H9 (cell line): ENCODE measurements around the gene DTNBP1. TPM values are rescaled to one million over a fixed set of nuclear protein-coding genes. Genes with fewer than 3 reads are reported as not detected.

Experiments
- DNase-seq: peaks from one replicate; pipeline ENCODE4 v3.0.0-alpha.2; 2017
- H2AFZ ChIP-seq: one replicate; pipeline ENCODE4 v1.6.1; 2013; ENCODE audit warnings: mild to moderate bottlenecking, low read length, control low read depth, moderate library complexity
- H2AK5ac ChIP-seq: 2 replicates; pipeline ENCODE4 v1.6.1; 2013; ENCODE audit warnings: low read length, control low read depth, mixed read lengths; ENCODE audit not compliant: insufficient read length
- H2BK120ac ChIP-seq: one replicate; pipeline ENCODE4 v1.6.1; 2013; ENCODE audit warnings: low read depth, mild to moderate bottlenecking, low read length, control low read depth, inconsistent platforms; ENCODE audit not compliant: poor library complexity, severe bottlenecking
- H2BK12ac ChIP-seq: 2 replicates; pipeline ENCODE4 v1.6.1; 2013; ENCODE audit warnings: low read length, control low read depth, mixed read lengths, low read depth; ENCODE audit not compliant: insufficient read length
- H2BK15ac ChIP-seq: 2 replicates; pipeline ENCODE4 v1.6.1; 2013; ENCODE audit warnings: low read depth, low read length, control low read depth
- H2BK20ac ChIP-seq: one replicate; pipeline ENCODE4 v1.6.1; 2013; ENCODE audit warnings: low read depth, mild to moderate bottlenecking, low read length, control low read depth, inconsistent platforms; ENCODE audit not compliant: poor library complexity, severe bottlenecking
- H2BK5ac ChIP-seq: 2 replicates; pipeline ENCODE4 v1.6.1; 2013; ENCODE audit warnings: low read length, control low read depth, mixed read lengths; ENCODE audit not compliant: insufficient read length
- H3K14ac ChIP-seq: 2 replicates; pipeline ENCODE4 v1.6.1; 2013; ENCODE audit warnings: low read length, control low read depth; ENCODE audit not compliant: insufficient read depth
- H3K18ac ChIP-seq: 2 replicates; pipeline ENCODE4 v1.6.1; 2013; ENCODE audit warnings: low read depth, mild to moderate bottlenecking, mixed read lengths, low read length, control low read depth; ENCODE audit not compliant: insufficient read length
- H3K23ac ChIP-seq: 2 replicates; pipeline ENCODE4 v1.6.1; 2013; ENCODE audit warnings: low read length, control low read depth, mixed read lengths, low read depth; ENCODE audit not compliant: insufficient read length
- H3K23me2 ChIP-seq: 2 replicates; pipeline ENCODE4 v1.6.1; 2013; ENCODE audit warnings: low read depth, mild to moderate bottlenecking, mixed read lengths, low read length, control low read depth; ENCODE audit not compliant: insufficient read length, poor library complexity, severe bottlenecking
- H3K27ac ChIP-seq: 2 replicates; pipeline ENCODE4 v1.5.1; 2013; ENCODE audit warnings: low read length, control low read depth, mixed read lengths, low read depth; ENCODE audit not compliant: insufficient read length
- H3K27me3 ChIP-seq: 2 replicates; pipeline ENCODE4 v1.6.1; 2013; ENCODE audit warnings: low read length, control low read depth, inconsistent platforms; ENCODE audit not compliant: insufficient read depth
- H3K4ac ChIP-seq: 2 replicates; pipeline ENCODE4 v1.6.1; 2013; ENCODE audit warnings: low read depth, mild to moderate bottlenecking, control low read depth, inconsistent platforms, low read length, moderate library complexity
- H3K4me1 ChIP-seq: 2 replicates; pipeline ENCODE4 v1.6.1; 2013; ENCODE audit warnings: low read length, control low read depth, inconsistent platforms; ENCODE audit not compliant: insufficient read depth
- H3K4me2 ChIP-seq: 2 replicates; pipeline ENCODE4 v1.6.1; 2013; ENCODE audit warnings: low read length, control low read depth, mixed read lengths; ENCODE audit not compliant: insufficient read length, insufficient read depth
- H3K56ac ChIP-seq: 2 replicates; pipeline ENCODE4 v1.6.1; 2013; ENCODE audit warnings: low read depth, mild to moderate bottlenecking, mixed read lengths, low read length, control low read depth; ENCODE audit not compliant: insufficient read length
- H3K79me1 ChIP-seq: 2 replicates; pipeline ENCODE4 v1.6.1; 2013; ENCODE audit warnings: low read depth, mild to moderate bottlenecking, moderate library complexity, low read length, control low read depth, inconsistent platforms; ENCODE audit not compliant: insufficient read depth, poor library complexity, severe bottlenecking
- H3K79me2 ChIP-seq: 2 replicates; pipeline ENCODE4 v1.6.1; 2013; ENCODE audit warnings: low read length, control low read depth, inconsistent platforms; ENCODE audit not compliant: insufficient read depth
- H3K9ac ChIP-seq: 2 replicates; pipeline ENCODE4 v1.6.1; 2013; ENCODE audit warnings: low read length, control low read depth, mixed read lengths; ENCODE audit not compliant: insufficient read length; ENCODE audit errors: extremely low read depth
- H3K9me3 ChIP-seq: one replicate; pipeline ENCODE4 v1.6.1; 2013; ENCODE audit warnings: low read depth, low read length, inconsistent platforms; ENCODE audit not compliant: control insufficient read depth
- H3T11ph ChIP-seq: one replicate; pipeline ENCODE4 v1.6.1; 2013; ENCODE audit warnings: mild to moderate bottlenecking, low read length, control low read depth, inconsistent platforms
- H4K20me1 ChIP-seq: one replicate; pipeline ENCODE4 v1.6.1; 2013; ENCODE audit not compliant: control insufficient read depth, insufficient read length, insufficient read depth
- H4K5ac ChIP-seq: 2 replicates; pipeline ENCODE4 v1.6.1; 2013; ENCODE audit warnings: low read depth, mild to moderate bottlenecking, mixed read lengths, low read length, control low read depth; ENCODE audit not compliant: insufficient read length
- H4K8ac ChIP-seq: replicated peaks from 2 replicates; pipeline ENCODE4 v1.6.1; 2013; ENCODE audit warnings: low read length, control low read depth, mixed read lengths, low read depth; ENCODE audit not compliant: insufficient read length
- H4K91ac ChIP-seq: 2 replicates; pipeline ENCODE4 v1.6.1; 2013; ENCODE audit warnings: low read depth, mild to moderate bottlenecking, moderate library complexity, mixed read lengths, low read length, control low read depth; ENCODE audit not compliant: insufficient read length
- H3K27ac Mint-ChIP-seq, 3 experiments: 2 replicates in 2 of 3; 3 replicates in 1 of 3; pipeline ENCODE4 v1.8.0; 2020 to 2021; ENCODE audit warnings: mixed read lengths in 3 of 3, mild to moderate bottlenecking in 1 of 3, moderate library complexity in 1 of 3
- H3K27me3 Mint-ChIP-seq: 2 replicates; pipeline ENCODE4 v1.8.0; 2021; ENCODE audit warnings: low read depth, mild to moderate bottlenecking, moderate library complexity, mixed read lengths
- H3K36me3 Mint-ChIP-seq, 3 experiments: 2 replicates in 2 of 3; 3 replicates in 1 of 3; pipeline ENCODE4 v1.8.0; 2020 to 2021; ENCODE audit warnings: low read depth in 3 of 3, mixed read lengths in 3 of 3; ENCODE audit not compliant: insufficient read depth in 1 of 3
- H3K4me1 Mint-ChIP-seq, 2 experiments: 2 replicates each; pipeline ENCODE4 v1.8.0; 2020; ENCODE audit warnings: mixed read lengths in 2 of 2
- H3K4me3 Mint-ChIP-seq, 2 experiments: 2 replicates in 1 of 2; 3 replicates in 1 of 2; pipeline ENCODE4 v1.8.0; 2020 to 2021; ENCODE audit warnings: mild to moderate bottlenecking in 2 of 2, mixed read lengths in 2 of 2, moderate library complexity in 1 of 2
- H3K9me3 Mint-ChIP-seq, 2 experiments: 2 replicates in 1 of 2; 3 replicates in 1 of 2; pipeline ENCODE4 v1.8.0; 2020; ENCODE audit warnings: mild to moderate bottlenecking in 2 of 2, mixed read lengths in 2 of 2, moderate library complexity in 1 of 2
- CTCF ChIP-seq: fragments of 200-600 bp; sonication (generic); conservative IDR thresholded peaks from 3 replicates; pipeline ENCODE4 v1.8.0; 2021; ENCODE audit warnings: antibody characterized with exemption, mild to moderate bottlenecking
- WGBS: extraction: QIAGEN DNeasy Blood & Tissue Kit; methylation state at CpG from one replicate; pipeline ENCODE4 v1.1.7; 2013; ENCODE audit warnings: missing lambda C conversion rate, low lambda C conversion rate, mixed read lengths; ENCODE audit not compliant: insufficient read length; ENCODE audit errors: extremely low coverage; 5-methylcytosine and 5-hydroxymethylcytosine counted together
- total RNA-seq: library from RNA; stranded (reverse); gene quantifications from 2 replicates; pipeline ENCODE4 v1.2.1, GENCODE V29; 2021

Gene DTNBP1
- total RNA-seq, 1 experiment from 2014 or later = 12.9 TPM

- Histone ChIP-seq H3K27me3 (no peaks in the 10 kb centered on the region), H3K79me2 (no peaks in the 10 kb centered on the region), H3K9ac (no peak overlapping the region), H3K56ac (no peak overlapping the region), H3K18ac (no peak overlapping the region), H2BK15ac (no peak overlapping the region), H2AK5ac (no peak overlapping the region), H3T11ph (no peak overlapping the region), H3K23me2 (no peaks in the 10 kb centered on the region), H3K4me1 (no peaks in the 10 kb centered on the region), H4K8ac (no peak overlapping the region), H3K23ac (no peak overlapping the region), H2AFZ (no peak overlapping the region), H2BK12ac (no peak overlapping the region), H3K4ac (no peak overlapping the region), H3K27ac (no peak overlapping the region), H3K4me2 (no peak overlapping the region), H2BK20ac (no peak overlapping the region), H4K20me1 (no peaks in the 10 kb centered on the region), H3K14ac (no peak overlapping the region), H2BK5ac (no peak overlapping the region), H3K79me1 (no peaks in the 10 kb centered on the region), H3K9me3 (peaks cover 8% of the 10 kb centered on the region), H2BK120ac (no peak overlapping the region), H4K5ac (no peak overlapping the region), H4K91ac (no peak overlapping the region)
- Mint-ChIP-seq H3K4me3 (no peak overlapping the region), H3K4me1 (peaks cover 0 to 14% of the 10 kb centered on the region in 2 experiments; a peak in 2 of 4 replicates), H3K27me3 (peaks cover 15% of the 10 kb centered on the region), H3K27ac (peak overlapping the region in 1 of 3 experiments; percentile 46; a peak in 1 of 7 replicates), H3K36me3 (peaks cover 76 to 98% (median 91%) of the 10 kb centered on the region in 3 experiments), H3K9me3 (peaks cover 10 to 38% of the 10 kb centered on the region in 2 experiments)
- no peak for TF ChIP-seq CTCF
- no CpG with 5 or more reads among the region's 6 CpGs for WGBS
- peak; percentile 51 for DNase-seq
Measured at GRCh38 chr6:15522427-15522826, 140.4 kb downstream of the DTNBP1 start.
